ENCODE results near the gene HOXC9.

GRCh38 chr12:54036620-54037359 is 36.8 kb downstream of the HOXC9 start:
- TF ChIP-seq GATA2 (IDR thresholded peaks at IDR 0.05; ENCODE audit: low read depth, low read length) (no peak), GATA3 (IDR thresholded peaks at IDR 0.05; ENCODE audit: low read depth, low read length) (no peak)
